ENCODE measurements around the gene ATP6AP1. TPM values are rescaled to one million over a fixed set of nuclear protein-coding genes. Genes with fewer than 3 reads are reported as not detected.

ATP6AP1 gene
- total and polyA plus RNA-seq, 2 donors (not counting 1 experiment from before 2014, with no cell fraction given): 47.1 to 57.7 TPM

DNA sequence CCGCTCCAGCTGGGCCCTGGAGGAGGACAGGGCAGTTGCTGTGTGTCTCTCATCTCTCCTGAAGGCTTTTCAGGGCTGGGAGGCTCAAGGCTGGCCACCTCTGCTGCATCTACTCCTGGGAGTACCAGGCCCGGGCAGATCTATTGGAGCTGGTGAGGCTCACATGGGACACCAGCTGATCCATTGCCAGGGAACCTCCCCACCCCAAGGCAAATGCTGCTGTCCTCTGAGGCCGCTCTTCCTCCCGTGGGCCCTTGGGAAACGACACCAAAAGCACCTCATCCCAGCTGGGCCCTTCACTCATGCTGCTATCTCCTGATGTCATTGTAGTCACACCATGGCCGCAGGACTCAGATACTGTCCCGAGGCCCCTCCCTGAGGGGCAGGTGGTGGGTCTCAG, 54.3 kb downstream of the ATP6AP1 start:
- Mint-ChIP-seq H3K9me3 (ENCODE audit: insufficient read depth) (no peaks in the 10 kb centered on the region), H3K27me3 (no peaks in the 10 kb centered on the region), H3K4me1 (peaks cover 23% of the 10 kb centered on the region), H3K27ac (no peak overlapping the region), H3K4me3 (no peak overlapping the region)
- Histone ChIP-seq H2AFZ (ENCODE audit: insufficient read depth, low read depth, low read length, poor library complexity, severe bottlenecking) (no peak overlapping the region), H3K9me3 (ENCODE audit: control extremely low read depth in 1 of 3, control insufficient read depth in 2 of 3, insufficient read depth in 1 of 3, low read length in 2 of 3) (no peaks in the 10 kb centered on the region), H3K9ac (ENCODE audit: low read length) (no peak overlapping the region), H3K79me2 (ENCODE audit: control insufficient read depth, insufficient read depth, low read length) (peaks cover 15% of the 10 kb centered on the region), H3K4me1 (ENCODE audit: control insufficient read depth in 2 of 2, insufficient read depth in 2 of 2, low read length in 2 of 2) (peaks cover 11 to 33% of the 10 kb centered on the region in 2 donors), H3K27me3 (replicated peaks in 1 of 4; ENCODE audit: control extremely low read depth in 1 of 4, control insufficient read depth in 3 of 4, insufficient read depth in 4 of 4, low read length in 3 of 4) (no peaks in the 10 kb centered on the region), H4K20me1 (ENCODE audit: control insufficient read depth, insufficient read depth, low read length, poor library complexity, severe bottlenecking) (no peaks in the 10 kb centered on the region), H3K4me2 (replicated peaks; ENCODE audit: low read depth, low read length, poor library complexity, severe bottlenecking) (no peak overlapping the region), H3K4me3 (ENCODE audit: control extremely low read depth in 1 of 5, extremely low read depth in 1 of 5, insufficient read depth in 1 of 5, low read depth in 2 of 5, low read length in 4 of 5) (no peak overlapping the region), H3K27ac (ENCODE audit: low read length in 2 of 2) (no peak overlapping the region), H3K36me3 (replicated peaks in 1 of 2; ENCODE audit: control extremely low read depth in 1 of 2, control insufficient read depth in 1 of 2, extremely low read depth in 1 of 2, insufficient read depth in 2 of 2, low read length in 1 of 2) (peaks cover 0 to 11% of the 10 kb centered on the region in 2 experiments)
- intact Hi-C loops (cut with micrococcal nuclease): no loop called here
- ChIA-PET CTCF (no interaction called here), POLR2A (no interaction called here)
- TF ChIP-seq EZH2 (IDR thresholded peaks at IDR 0.05; ENCODE audit: borderline replicate concordance, insufficient read depth, low read depth, low read length, poor library complexity, severe bottlenecking): no peak
- TF ChIP-seq, protein P1, sequence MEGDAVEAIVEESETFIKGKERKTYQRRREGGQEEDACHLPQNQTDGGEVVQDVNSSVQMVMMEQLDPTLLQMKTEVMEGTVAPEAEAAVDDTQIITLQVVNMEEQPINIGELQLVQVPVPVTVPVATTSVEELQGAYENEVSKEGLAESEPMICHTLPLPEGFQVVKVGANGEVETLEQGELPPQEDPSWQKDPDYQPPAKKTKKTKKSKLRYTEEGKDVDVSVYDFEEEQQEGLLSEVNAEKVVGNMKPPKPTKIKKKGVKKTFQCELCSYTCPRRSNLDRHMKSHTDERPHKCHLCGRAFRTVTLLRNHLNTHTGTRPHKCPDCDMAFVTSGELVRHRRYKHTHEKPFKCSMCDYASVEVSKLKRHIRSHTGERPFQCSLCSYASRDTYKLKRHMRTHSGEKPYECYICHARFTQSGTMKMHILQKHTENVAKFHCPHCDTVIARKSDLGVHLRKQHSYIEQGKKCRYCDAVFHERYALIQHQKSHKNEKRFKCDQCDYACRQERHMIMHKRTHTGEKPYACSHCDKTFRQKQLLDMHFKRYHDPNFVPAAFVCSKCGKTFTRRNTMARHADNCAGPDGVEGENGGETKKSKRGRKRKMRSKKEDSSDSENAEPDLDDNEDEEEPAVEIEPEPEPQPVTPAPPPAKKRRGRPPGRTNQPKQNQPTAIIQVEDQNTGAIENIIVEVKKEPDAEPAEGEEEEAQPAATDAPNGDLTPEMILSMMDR (IDR thresholded peaks at IDR 0.05): no peak
- DNase-seq: no peak
- 89% methylated on average over 3 of the region's 7 CpGs for WGBS (ENCODE audit: insufficient coverage)
- no peak for ATAC-seq (ENCODE audit: low read depth)

DNA sequence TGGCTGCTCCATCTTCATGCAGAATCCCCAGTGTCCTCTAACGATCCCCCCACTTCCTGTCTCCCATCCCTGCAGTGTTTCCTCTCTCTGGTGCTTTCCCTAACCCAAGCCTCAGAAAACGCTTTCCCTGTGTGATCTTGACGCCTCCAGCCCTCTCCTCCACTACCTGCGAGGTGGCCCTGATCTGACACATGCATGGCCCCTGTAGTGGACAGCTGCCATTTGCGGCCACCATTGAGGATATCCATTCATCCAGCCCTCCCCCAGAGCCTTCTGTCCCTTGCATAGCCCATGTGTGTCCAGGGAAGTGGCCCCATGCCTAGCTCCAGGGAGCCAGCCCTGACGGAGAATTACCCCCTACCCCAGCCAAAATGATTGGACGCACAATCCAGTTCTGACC, 54.8 kb downstream of the ATP6AP1 start:
- H3K4me3 ChIP-seq (ENCODE audit: control extremely low read depth in 1 of 5, extremely low read depth in 1 of 5, insufficient read depth in 1 of 5, low read depth in 2 of 5, low read length in 4 of 5): no peak overlapping the region
- H3K27me3 ChIP-seq (replicated peaks in 1 of 4; ENCODE audit: control extremely low read depth in 1 of 4, control insufficient read depth in 3 of 4, insufficient read depth in 4 of 4, low read length in 3 of 4): no peaks in the 10 kb centered on the region
- Mint-ChIP-seq H3K27me3 (no peaks in the 10 kb centered on the region), H3K27ac (no peak overlapping the region), H3K9me3 (ENCODE audit: insufficient read depth) (no peaks in the 10 kb centered on the region), H3K4me1 (peaks cover 20% of the 10 kb centered on the region), H3K4me3 (peak overlapping the region; percentile 26)
- peaks cover 15% of the 10 kb centered on the region for H3K79me2 ChIP-seq (ENCODE audit: control insufficient read depth, insufficient read depth, low read length)
- DNase-seq (no peak), ATAC-seq (ENCODE audit: low read depth) (no peak)
- CTCF ChIA-PET: no interaction called here
- POLR2A ChIA-PET: no interaction called here
- H3K27ac ChIP-seq (ENCODE audit: low read length in 2 of 2): no peak overlapping the region
- no peak overlapping the region for H3K9ac ChIP-seq (ENCODE audit: low read length)
- no peak overlapping the region for H3K4me2 ChIP-seq (replicated peaks; ENCODE audit: low read depth, low read length, poor library complexity, severe bottlenecking)
- WGBS (ENCODE audit: insufficient coverage): 69% methylated on average over 4 of the region's 7 CpGs
- TF ChIP-seq EZH2 (IDR thresholded peaks at IDR 0.05; ENCODE audit: borderline replicate concordance, insufficient read depth, low read depth, low read length, poor library complexity, severe bottlenecking): no peak
- TF ChIP-seq, protein P1 (IDR thresholded peaks at IDR 0.05): no peak
- no peaks in the 10 kb centered on the region for H3K9me3 ChIP-seq (ENCODE audit: control extremely low read depth in 1 of 3, control insufficient read depth in 2 of 3, insufficient read depth in 1 of 3, low read length in 2 of 3)
- H3K4me1 ChIP-seq (ENCODE audit: control insufficient read depth in 2 of 2, insufficient read depth in 2 of 2, low read length in 2 of 2): peaks cover 11 to 28% of the 10 kb centered on the region in 2 donors
- H2AFZ ChIP-seq (ENCODE audit: insufficient read depth, low read depth, low read length, poor library complexity, severe bottlenecking): no peak overlapping the region
- peaks cover 0 to 13% of the 10 kb centered on the region in 2 experiments for H3K36me3 ChIP-seq (replicated peaks in 1 of 2; ENCODE audit: control extremely low read depth in 1 of 2, control insufficient read depth in 1 of 2, extremely low read depth in 1 of 2, insufficient read depth in 2 of 2, low read length in 1 of 2)
- no peaks in the 10 kb centered on the region for H4K20me1 ChIP-seq (ENCODE audit: control insufficient read depth, insufficient read depth, low read length, poor library complexity, severe bottlenecking)
- intact Hi-C loops (cut with micrococcal nuclease): no loop called here
